Body of pancreas (tissue), 4 donors: ENCODE results near the gene GNAZ.

Source experiments
- CTCF ChIP-seq, 7 experiments: fragments of 450-650 bp in 4 of 7; fragments of 200-600 bp in 3 of 7; sonication (generic) in 3 of 7; IDR thresholded peaks; one replicate each; pipeline ENCODE4 v1.5.1; 2016 to 2019; ENCODE audit warnings: antibody characterized with exemption in 7 of 7
- POLR2A ChIP-seq, 3 donors: fragments of 450-650 bp; IDR thresholded peaks; one replicate each; pipeline ENCODE4 v1.6.1; 2016; ENCODE audit warnings: antibody characterized with exemption in 3 of 3, mild to moderate bottlenecking in 2 of 3

- TF ChIP-seq CTCF (IDR thresholded peaks at IDR 0.05): no peak
- no peak for TF ChIP-seq POLR2A (IDR thresholded peaks at IDR 0.05)
These were observed 32.5 kb downstream of the GNAZ start for GRCh38 chr22:23102776-23103175.
